Neuronal stem cell (in vitro differentiated cells): ENCODE data around the gene ZGLP1.
A peak's percentile ranks its signal among the peaks of the same experiment; 100 is the strongest.

Experiments
- DNase-seq: peaks from one replicate; pipeline ENCODE4 v3.0.0-alpha.2; 2013; ENCODE audit warnings: low spot score
- H2AFZ ChIP-seq: one replicate; pipeline ENCODE4 v1.6.1; 2013; ENCODE audit warnings: mild to moderate bottlenecking, low read length, inconsistent platforms
- H2AK5ac ChIP-seq: 2 replicates; pipeline ENCODE4 v1.6.1; 2013; ENCODE audit warnings: low read depth, mild to moderate bottlenecking, inconsistent platforms, low read length, moderate library complexity, mixed read lengths
- H2BK120ac ChIP-seq: 2 replicates; pipeline ENCODE4 v1.6.1; 2013; ENCODE audit warnings: low read depth, mild to moderate bottlenecking, inconsistent platforms, low read length, moderate library complexity, mixed read lengths
- H2BK12ac ChIP-seq: one replicate; pipeline ENCODE4 v1.6.1; 2013; ENCODE audit warnings: low read length, inconsistent platforms
- H2BK15ac ChIP-seq: 2 replicates; pipeline ENCODE4 v1.6.1; 2013; ENCODE audit warnings: mild to moderate bottlenecking, low read length, inconsistent platforms, mixed read lengths
- H2BK5ac ChIP-seq: one replicate; pipeline ENCODE4 v1.6.1; 2013; ENCODE audit warnings: inconsistent platforms, mild to moderate bottlenecking, low read length, moderate library complexity
- H3K14ac ChIP-seq: one replicate; pipeline ENCODE4 v1.6.1; 2013; ENCODE audit warnings: low read length, inconsistent platforms
- H3K18ac ChIP-seq: 2 replicates; pipeline ENCODE4 v1.6.1; 2013; ENCODE audit warnings: low read length, inconsistent platforms
- H3K23ac ChIP-seq: 2 replicates; pipeline ENCODE4 v1.6.1; 2013; ENCODE audit warnings: low read depth, mild to moderate bottlenecking, mixed read lengths, low read length, inconsistent platforms; ENCODE audit not compliant: poor library complexity
- H3K27ac ChIP-seq: replicated peaks from 3 replicates; pipeline ENCODE4 v1.5.1; 2013; ENCODE audit warnings: low read length, inconsistent platforms
- H3K27me3 ChIP-seq, 3 experiments: 2 replicates each; pipeline ENCODE4 v1.6.1; 2013; ENCODE audit warnings: low read length in 3 of 3, mild to moderate bottlenecking in 2 of 3, inconsistent platforms in 1 of 3, low read depth in 1 of 3, mixed read lengths in 1 of 3, moderate library complexity in 1 of 3; ENCODE audit not compliant: control insufficient read depth in 3 of 3, insufficient read depth in 3 of 3
- H3K36me3 ChIP-seq, 2 donors: replicated peaks in 1 of 2; 2 replicates each; pipeline ENCODE4 v1.6.1; 2013; ENCODE audit warnings: low read length in 2 of 2; ENCODE audit not compliant: control insufficient read depth in 2 of 2, insufficient read depth in 2 of 2
- H3K4ac ChIP-seq: 2 replicates; pipeline ENCODE4 v1.6.1; 2013; ENCODE audit warnings: inconsistent platforms, mild to moderate bottlenecking, low read length, moderate library complexity
- H3K4me1 ChIP-seq, 2 donors: 1 replicate in 1 of 2; 2 replicates in 1 of 2; pipeline ENCODE4 v1.6.1; 2013; ENCODE audit warnings: low read length in 2 of 2, low read depth in 1 of 2; ENCODE audit not compliant: control insufficient read depth in 2 of 2, insufficient read depth in 1 of 2
- H3K4me2 ChIP-seq: one replicate; pipeline ENCODE4 v1.6.1; 2013; ENCODE audit warnings: mild to moderate bottlenecking, low read length, inconsistent platforms; ENCODE audit not compliant: insufficient read depth, poor library complexity, severe bottlenecking
- H3K4me3 ChIP-seq, 2 donors: 2 replicates each; pipeline ENCODE4 v1.5.1; 2013; ENCODE audit warnings: low read length in 2 of 2, mild to moderate bottlenecking in 2 of 2, inconsistent platforms in 1 of 2, moderate library complexity in 1 of 2
- H3K79me1 ChIP-seq: one replicate; pipeline ENCODE4 v1.6.1; 2013; ENCODE audit warnings: low read depth, mild to moderate bottlenecking, inconsistent platforms, low read length, moderate library complexity
- H3K9ac ChIP-seq: one replicate; pipeline ENCODE4 v1.6.1; 2013; ENCODE audit warnings: mild to moderate bottlenecking, low read depth, low read length, inconsistent platforms; ENCODE audit not compliant: poor library complexity
- H3K9me3 ChIP-seq, 2 donors: replicated peaks in 1 of 2; 2 replicates each; pipeline versions ENCODE3 to v1.6.1; 2013; ENCODE audit warnings: low read length in 2 of 2, mild to moderate bottlenecking in 2 of 2, inconsistent platforms in 1 of 2, low read depth in 1 of 2, mixed read lengths in 1 of 2, moderate library complexity in 1 of 2; ENCODE audit not compliant: control insufficient read depth in 2 of 2, insufficient read depth in 1 of 2
- H4K8ac ChIP-seq: one replicate; pipeline ENCODE4 v1.6.1; 2013; ENCODE audit warnings: low read depth, mild to moderate bottlenecking, inconsistent platforms, low read length, moderate library complexity
- H4K91ac ChIP-seq: one replicate; pipeline ENCODE4 v1.6.1; 2013; ENCODE audit warnings: low read length, low read depth, mild to moderate bottlenecking, inconsistent platforms; ENCODE audit not compliant: poor library complexity
- WGBS, 2 donors: extraction: QIAGEN DNeasy Blood & Tissue Kit; methylation state at CpG; one replicate each; pipeline ENCODE4 v1.1.7; 2013; ENCODE audit warnings: missing lambda C conversion rate in 2 of 2, mixed read lengths in 1 of 2; ENCODE audit not compliant: insufficient read length in 2 of 2, insufficient replicate concordance in 1 of 2; ENCODE audit errors: extremely low coverage in 2 of 2; 5-methylcytosine and 5-hydroxymethylcytosine counted together

ZGLP1 gene

GRCh38 chr19:10260141-10260584 lies 49.5 kb downstream of the ZGLP1 start:
- Histone ChIP-seq H3K27me3 (no peaks in the 10 kb centered on the region), H2BK12ac (no peak overlapping the region), H2BK120ac (no peak overlapping the region), H3K18ac (no peak overlapping the region), H2BK5ac (no peak overlapping the region), H3K14ac (no peak overlapping the region), H4K8ac (no peak overlapping the region), H4K91ac (no peak overlapping the region), H2AK5ac (no peak overlapping the region), H2AFZ (no peak overlapping the region), H3K4me2 (no peak overlapping the region), H3K79me1 (no peaks in the 10 kb centered on the region), H2BK15ac (no peak overlapping the region), H3K36me3 (peaks cover 24 to 45% of the 10 kb centered on the region in 2 donors), H3K9ac (no peak overlapping the region), H3K4ac (no peak overlapping the region), H3K27ac (no peak overlapping the region), H3K9me3 (peaks cover 0 to 2% of the 10 kb centered on the region in 2 donors), H3K4me1 (peaks cover 0 to 2% of the 10 kb centered on the region in 2 donors), H3K4me3 (no peak overlapping the region), H3K23ac (no peak overlapping the region)
- DNase-seq: no peak
- WGBS, 2 donors: no CpG with 5 or more reads among the region's 8 CpGs

- Histone ChIP-seq H2AFZ (no peak overlapping the region), H3K4ac (no peak overlapping the region), H3K23ac (peak overlapping the region; percentile 85), H3K4me3 (peak overlapping the region in 1 of 2 donors; percentile 29), H2BK12ac (no peak overlapping the region), H3K18ac (peak overlapping the region; percentile 19), H2AK5ac (peak overlapping the region; percentile 45), H3K36me3 (peaks cover 28 to 52% of the 10 kb centered on the region in 2 donors), H4K8ac (no peak overlapping the region), H3K27ac (no peak overlapping the region), H3K4me1 (peaks cover 0 to 2% of the 10 kb centered on the region in 2 donors), H3K79me1 (no peaks in the 10 kb centered on the region), H3K4me2 (no peak overlapping the region), H3K9ac (peak overlapping the region; percentile 30), H3K27me3 (no peaks in the 10 kb centered on the region), H2BK5ac (no peak overlapping the region), H2BK120ac (no peak overlapping the region), H2BK15ac (no peak overlapping the region), H3K9me3 (peaks cover 0 to 2% of the 10 kb centered on the region in 2 donors), H3K14ac (no peak overlapping the region), H4K91ac (no peak overlapping the region)
- peak; percentile 89 for DNase-seq
- WGBS, 2 donors: no CpG with 5 or more reads among the region's 32 CpGs
These were observed 50.3 kb downstream of the ZGLP1 start for GRCh38 chr19:10259162-10259905.

GRCh38 chr19:10258080-10258710 lies 51.4 kb downstream of the ZGLP1 start:
- no peak overlapping the region for H2BK120ac ChIP-seq
- H2AK5ac ChIP-seq: peak overlapping the region; percentile 56

GRCh38 chr19:10256970-10257615 lies 52.5 kb downstream of the ZGLP1 start:
- no peak overlapping the region for H2AFZ ChIP-seq
- peaks cover 5 to 6% of the 10 kb centered on the region in 2 donors for H3K4me1 ChIP-seq
- no peak overlapping the region for H3K14ac ChIP-seq
- peaks cover 0 to 2% of the 10 kb centered on the region in 2 donors for H3K9me3 ChIP-seq
- H3K79me1 ChIP-seq: peaks cover 3% of the 10 kb centered on the region
- H3K36me3 ChIP-seq: peaks cover 30 to 62% of the 10 kb centered on the region in 2 donors
- no peak overlapping the region for H3K4me3 ChIP-seq
- no peak overlapping the region for H2BK120ac ChIP-seq
- no peak overlapping the region for H3K23ac ChIP-seq
- no peak overlapping the region for H2BK12ac ChIP-seq
- H2AK5ac ChIP-seq: no peak overlapping the region
- DNase-seq: no peak
- no CpG with 5 or more reads among the region's 9 CpGs for WGBS, 2 donors
- no peak overlapping the region for H2BK15ac ChIP-seq
- H3K27ac ChIP-seq: no peak overlapping the region
- no peak overlapping the region for H3K18ac ChIP-seq
- no peak overlapping the region for H3K9ac ChIP-seq
- H2BK5ac ChIP-seq: no peak overlapping the region
- no peak overlapping the region for H4K91ac ChIP-seq
- H3K4ac ChIP-seq: no peak overlapping the region
- H3K4me2 ChIP-seq: no peak overlapping the region
- H3K27me3 ChIP-seq: no peaks in the 10 kb centered on the region
- H4K8ac ChIP-seq: no peak overlapping the region

More at GRCh38 chr19:10258080-10258710, 51.4 kb downstream of the ZGLP1 start:
- Histone ChIP-seq H3K4me2 (no peak overlapping the region), H2BK15ac (no peak overlapping the region), H2BK12ac (peak overlapping the region; percentile 41), H2BK5ac (no peak overlapping the region), H3K27ac (no peak overlapping the region), H4K8ac (no peak overlapping the region), H3K9ac (no peak overlapping the region), H3K14ac (no peak overlapping the region), H3K27me3 (no peaks in the 10 kb centered on the region), H3K4me1 (peaks cover 0 to 2% of the 10 kb centered on the region in 2 donors), H4K91ac (no peak overlapping the region), H3K18ac (no peak overlapping the region), H3K36me3 (peaks cover 30 to 62% of the 10 kb centered on the region in 2 donors), H3K9me3 (peaks cover 0 to 2% of the 10 kb centered on the region in 2 donors), H3K79me1 (no peaks in the 10 kb centered on the region), H3K4me3 (no peak overlapping the region), H3K23ac (peak overlapping the region; percentile 55), H3K4ac (no peak overlapping the region), H2AFZ (no peak overlapping the region)
- no peak for DNase-seq
- WGBS, 2 donors: no CpG with 5 or more reads among the region's 18 CpGs
